ACHN (cell line): ENCODE data around the gene SUCO.
"Not testable (repeated sequence)": the region's sequence is repeated elsewhere in the genome, so short reads cannot be mapped to it uniquely, and the experiment has no call there.

ENCODE experiments used
- DNase-seq: peaks from one replicate; pipeline ENCODE4 v3.0.0-alpha.2; 2015
- in situ Hi-C: cut with HindIII; loops from 2 replicates; pipeline ENCODE4 v1.10.0; 2017; ENCODE audit warnings: low sequenced_read_pairs, low pct_ligation_motif_present, low pct_unique_long_range_greater_than_20kb

The SUCO gene, protein sequence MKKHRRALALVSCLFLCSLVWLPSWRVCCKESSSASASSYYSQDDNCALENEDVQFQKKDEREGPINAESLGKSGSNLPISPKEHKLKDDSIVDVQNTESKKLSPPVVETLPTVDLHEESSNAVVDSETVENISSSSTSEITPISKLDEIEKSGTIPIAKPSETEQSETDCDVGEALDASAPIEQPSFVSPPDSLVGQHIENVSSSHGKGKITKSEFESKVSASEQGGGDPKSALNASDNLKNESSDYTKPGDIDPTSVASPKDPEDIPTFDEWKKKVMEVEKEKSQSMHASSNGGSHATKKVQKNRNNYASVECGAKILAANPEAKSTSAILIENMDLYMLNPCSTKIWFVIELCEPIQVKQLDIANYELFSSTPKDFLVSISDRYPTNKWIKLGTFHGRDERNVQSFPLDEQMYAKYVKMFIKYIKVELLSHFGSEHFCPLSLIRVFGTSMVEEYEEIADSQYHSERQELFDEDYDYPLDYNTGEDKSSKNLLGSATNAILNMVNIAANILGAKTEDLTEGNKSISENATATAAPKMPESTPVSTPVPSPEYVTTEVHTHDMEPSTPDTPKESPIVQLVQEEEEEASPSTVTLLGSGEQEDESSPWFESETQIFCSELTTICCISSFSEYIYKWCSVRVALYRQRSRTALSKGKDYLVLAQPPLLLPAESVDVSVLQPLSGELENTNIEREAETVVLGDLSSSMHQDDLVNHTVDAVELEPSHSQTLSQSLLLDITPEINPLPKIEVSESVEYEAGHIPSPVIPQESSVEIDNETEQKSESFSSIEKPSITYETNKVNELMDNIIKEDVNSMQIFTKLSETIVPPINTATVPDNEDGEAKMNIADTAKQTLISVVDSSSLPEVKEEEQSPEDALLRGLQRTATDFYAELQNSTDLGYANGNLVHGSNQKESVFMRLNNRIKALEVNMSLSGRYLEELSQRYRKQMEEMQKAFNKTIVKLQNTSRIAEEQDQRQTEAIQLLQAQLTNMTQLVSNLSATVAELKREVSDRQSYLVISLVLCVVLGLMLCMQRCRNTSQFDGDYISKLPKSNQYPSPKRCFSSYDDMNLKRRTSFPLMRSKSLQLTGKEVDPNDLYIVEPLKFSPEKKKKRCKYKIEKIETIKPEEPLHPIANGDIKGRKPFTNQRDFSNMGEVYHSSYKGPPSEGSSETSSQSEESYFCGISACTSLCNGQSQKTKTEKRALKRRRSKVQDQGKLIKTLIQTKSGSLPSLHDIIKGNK (N-terminal part only)

DNA sequence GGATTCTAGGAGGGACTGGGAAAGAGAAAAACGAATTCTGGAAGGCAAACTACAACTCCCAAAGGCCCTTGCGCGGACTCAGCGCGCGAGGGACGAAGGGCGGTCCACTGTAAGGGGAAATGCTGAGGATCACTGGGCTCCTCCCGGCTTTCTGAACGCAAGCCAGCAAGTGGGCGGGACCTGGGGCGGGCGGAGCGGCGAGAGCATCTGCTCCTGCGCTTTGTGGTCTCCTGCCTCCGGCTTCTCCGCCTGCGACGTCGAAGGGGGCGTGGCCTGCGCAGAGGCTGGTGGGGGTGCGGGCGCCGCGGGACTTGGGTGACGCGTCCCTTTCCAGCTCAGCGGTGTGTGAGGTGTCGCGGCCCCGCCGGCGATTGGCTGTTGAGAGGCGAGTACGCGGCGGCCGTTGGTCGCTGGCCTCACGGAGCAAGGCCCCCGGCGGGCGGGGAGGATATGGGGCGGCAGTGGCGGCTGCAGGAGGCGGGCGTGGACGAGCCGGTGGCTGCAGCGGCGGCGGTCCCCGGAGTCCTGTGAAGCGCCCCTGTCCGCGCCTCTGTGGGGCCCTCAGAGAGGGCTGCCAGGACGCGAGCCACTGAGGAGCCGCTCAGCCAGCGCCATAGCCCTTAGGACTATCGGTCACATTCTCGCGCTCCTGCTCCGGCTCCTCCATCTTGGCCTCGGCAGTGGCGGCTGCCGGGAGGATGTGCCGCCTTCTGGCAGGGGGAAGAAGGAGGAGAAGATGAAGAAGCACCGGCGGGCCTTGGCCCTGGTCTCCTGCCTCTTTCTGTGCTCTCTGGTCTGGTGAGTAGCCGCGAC is at the start of gene SUCO:
SUCO (plus strand) TSS at position 451 of the 813 bp plus-strand sequence; CDS start at position 737, 286 bp downstream.
- in situ Hi-C loops = no loop called here
- DNase-seq = peak; percentile 99

- in situ Hi-C loops = no loop called here
- no peak for DNase-seq
Observed at GRCh38 chr1:172483448-172483847, 49.5 kb upstream of the SUCO start.

- DNase-seq = no peak
- in situ Hi-C loops = no loop called here
Observed at GRCh38 chr1:172484252-172484651, 48.7 kb upstream of the SUCO start.

- DNase-seq = no peak
- in situ Hi-C loops = no loop called here
Observed at GRCh38 chr1:172485626-172486025, 47.3 kb upstream of the SUCO start.

GRCh38 chr1:172486805-172487454 is 46.0 kb upstream of the SUCO start:
- in situ Hi-C loops = no loop called here

DNA sequence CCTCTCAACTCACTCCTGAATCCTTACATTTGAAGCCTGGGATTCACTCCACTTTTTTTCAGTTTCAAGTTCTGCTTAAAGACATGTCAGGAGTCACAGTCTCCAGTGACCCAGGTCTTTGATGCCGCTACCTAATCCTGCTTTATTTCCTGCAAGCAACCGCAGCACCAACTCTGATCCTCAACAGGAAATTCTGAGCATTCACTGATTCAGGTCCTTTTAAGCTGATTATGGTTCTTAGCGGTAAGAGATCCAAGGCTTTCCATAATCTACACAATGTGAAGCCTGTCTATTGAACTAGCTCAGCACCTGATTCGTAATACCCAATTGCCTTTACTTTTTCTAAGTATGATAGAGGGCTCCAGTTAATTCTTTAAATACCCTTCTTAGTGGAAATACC is 45.4 kb upstream of the SUCO start:
- in situ Hi-C loops = no loop called here

More at GRCh38 chr1:172486805-172487454, 46.0 kb upstream of the SUCO start:
- DNase-seq = no peak

DNA sequence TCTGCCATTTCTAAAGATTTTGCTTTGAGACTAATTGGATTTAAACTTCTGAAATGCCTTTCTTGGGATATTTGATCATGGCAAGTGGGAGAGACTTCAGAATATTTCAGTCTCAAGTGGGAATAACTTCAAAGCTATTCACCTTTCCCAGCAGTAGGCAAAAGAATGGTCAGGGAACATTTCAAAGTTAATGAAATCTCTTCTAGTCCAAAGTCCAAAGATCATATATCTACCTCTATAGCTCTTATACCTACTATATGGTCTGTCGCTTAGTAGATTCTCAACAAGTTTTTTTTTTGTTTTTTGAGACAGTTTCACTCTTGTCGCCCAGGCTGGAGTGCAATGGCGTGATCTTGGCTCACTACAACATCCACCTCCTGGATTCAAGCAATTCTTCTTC is 44.6 kb upstream of the SUCO start:
- in situ Hi-C loops = no loop called here

More for the DNA sequence above, 45.4 kb upstream of the SUCO start:
- DNase-seq = no peak

DNA sequence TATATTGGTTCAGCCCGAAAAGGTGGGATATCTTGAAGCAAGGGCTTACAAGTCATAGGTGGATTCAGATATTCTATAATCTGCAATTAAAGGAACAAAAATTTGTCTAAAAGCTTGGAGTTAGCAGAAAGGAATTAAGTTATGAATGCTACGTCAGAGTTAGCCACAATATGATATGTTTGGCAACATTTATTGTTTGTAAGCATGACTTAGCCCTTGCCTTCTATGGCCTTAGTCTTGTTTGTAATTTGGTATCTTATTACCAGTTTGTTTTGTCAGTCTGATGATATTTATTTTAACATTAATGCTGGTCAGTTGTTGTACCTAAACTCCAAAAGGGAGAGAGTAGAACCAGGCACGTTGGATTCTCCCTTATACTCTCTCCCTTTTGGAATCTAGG is 43.1 kb upstream of the SUCO start:
- DNase-seq = no peak
- in situ Hi-C loops = no loop called here

More for the DNA sequence above, 44.6 kb upstream of the SUCO start:
- no peak for DNase-seq

DNA sequence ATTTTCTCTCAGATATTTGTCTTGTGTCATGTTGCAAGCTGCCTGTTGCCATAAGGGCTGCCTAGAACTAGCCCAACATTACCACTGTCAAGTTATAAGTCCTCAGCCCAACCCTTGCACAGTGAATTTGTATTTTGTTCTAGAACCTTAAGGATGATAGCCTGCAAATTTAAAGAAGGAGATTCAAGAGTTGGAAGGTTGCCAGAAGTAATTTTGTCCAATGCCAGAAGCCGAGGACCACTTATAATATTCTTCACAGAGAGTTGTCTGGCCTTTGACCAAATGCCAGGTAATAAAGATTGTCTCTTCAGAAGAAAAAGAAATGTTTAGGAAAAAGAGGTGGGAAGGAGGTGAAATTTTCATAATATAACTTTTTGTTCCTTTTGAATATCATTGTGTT is 40.5 kb upstream of the SUCO start:
- in situ Hi-C loops = no loop called here
- DNase-seq = no peak

DNA sequence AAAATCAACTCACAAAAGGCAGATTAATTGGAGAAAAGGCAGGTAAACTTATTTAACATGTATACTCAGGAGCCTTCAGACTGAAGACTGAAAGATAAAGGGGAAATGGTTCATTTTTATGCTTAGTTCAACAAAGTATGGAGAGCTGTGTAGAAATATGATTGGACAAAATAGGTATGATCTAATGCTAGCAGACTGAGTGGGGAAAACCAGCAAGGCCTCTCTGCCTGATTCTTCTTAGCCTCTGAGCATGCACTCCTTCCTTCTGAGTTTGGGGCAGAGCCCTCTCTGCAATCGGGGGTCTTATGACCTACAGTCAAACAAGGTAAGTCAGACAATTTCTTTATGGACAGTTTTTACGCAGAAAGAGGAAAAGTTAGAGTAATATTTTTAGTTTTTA is 38.8 kb upstream of the SUCO start:
- in situ Hi-C loops = no loop called here
- DNase-seq = no peak

GRCh38 chr1:172496127-172496526 is 36.8 kb upstream of the SUCO start:
- DNase-seq, in situ Hi-C loops: not testable (repeated sequence)

DNA sequence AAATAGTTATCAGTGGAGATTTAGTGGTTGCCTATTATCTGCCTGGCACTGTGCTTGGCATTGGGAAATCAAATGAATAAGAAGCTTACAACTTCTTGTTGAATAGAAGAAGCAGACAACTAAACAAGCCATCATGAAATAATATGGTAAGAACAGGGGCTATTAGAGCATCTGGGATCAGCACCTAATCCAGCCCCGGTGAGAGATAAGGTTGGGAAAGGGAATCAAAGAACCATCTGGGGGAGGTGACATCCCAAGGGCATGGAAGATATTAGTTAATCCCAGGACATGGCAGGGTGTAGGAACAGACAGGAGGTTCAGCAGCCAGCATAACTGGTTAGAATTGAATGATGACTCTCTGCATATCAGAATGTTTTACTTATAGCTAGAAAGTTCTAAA is 36.3 kb upstream of the SUCO start:
- in situ Hi-C loops = no loop called here
- no peak for DNase-seq

GRCh38 chr1:172497230-172497629 is 35.7 kb upstream of the SUCO start:
- no peak for DNase-seq
- in situ Hi-C loops = no loop called here

- in situ Hi-C loops = no loop called here
- DNase-seq = no peak
Observed at GRCh38 chr1:172498857-172499256, 34.1 kb upstream of the SUCO start.

DNA sequence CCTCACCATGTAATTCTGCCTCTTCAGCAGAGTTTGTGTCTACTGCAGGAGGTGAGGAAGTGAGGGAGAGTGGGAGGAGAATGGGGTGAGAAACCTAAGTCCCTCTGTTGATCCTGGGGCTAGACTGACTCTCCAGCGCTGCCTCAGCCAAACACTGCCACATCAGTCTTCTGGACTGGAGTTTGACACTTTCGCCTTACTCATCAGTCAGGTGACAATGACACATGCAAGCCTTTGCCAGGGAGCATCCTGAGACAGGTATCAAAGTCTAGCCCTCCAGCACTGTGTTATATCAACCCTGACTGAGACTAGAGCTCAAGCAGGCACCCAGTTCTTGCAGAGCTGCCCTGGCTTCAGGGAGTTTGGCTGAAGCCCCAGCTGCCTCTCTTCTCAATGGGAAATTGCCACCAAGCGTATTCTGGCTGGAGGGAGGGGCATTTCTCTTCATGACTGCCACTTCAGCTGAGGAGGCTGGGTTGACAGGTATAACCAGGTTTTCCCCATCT is 33.3 kb upstream of the SUCO start:
- in situ Hi-C loops = no loop called here
- no peak for DNase-seq

DNA sequence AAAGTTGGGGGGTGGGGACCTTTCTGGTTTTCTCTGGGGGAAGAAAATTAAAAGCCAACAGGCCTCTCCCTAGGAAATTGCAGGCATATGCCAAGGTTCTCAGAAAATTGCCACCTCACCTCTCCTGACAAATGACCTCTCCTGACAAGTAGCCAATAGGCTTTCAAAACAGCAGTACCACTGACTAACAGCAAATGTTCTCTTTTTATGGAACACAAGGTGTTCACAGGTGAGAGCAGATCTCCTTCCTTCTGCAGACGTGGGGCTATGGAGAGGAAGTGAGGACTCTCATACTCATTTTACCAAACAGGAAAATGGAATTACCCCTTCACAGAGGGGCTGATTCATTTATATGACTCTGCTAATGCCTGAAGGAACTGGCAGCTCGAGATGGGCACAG is 32.7 kb upstream of the SUCO start:
- no peak for DNase-seq
- in situ Hi-C loops = no loop called here

DNA sequence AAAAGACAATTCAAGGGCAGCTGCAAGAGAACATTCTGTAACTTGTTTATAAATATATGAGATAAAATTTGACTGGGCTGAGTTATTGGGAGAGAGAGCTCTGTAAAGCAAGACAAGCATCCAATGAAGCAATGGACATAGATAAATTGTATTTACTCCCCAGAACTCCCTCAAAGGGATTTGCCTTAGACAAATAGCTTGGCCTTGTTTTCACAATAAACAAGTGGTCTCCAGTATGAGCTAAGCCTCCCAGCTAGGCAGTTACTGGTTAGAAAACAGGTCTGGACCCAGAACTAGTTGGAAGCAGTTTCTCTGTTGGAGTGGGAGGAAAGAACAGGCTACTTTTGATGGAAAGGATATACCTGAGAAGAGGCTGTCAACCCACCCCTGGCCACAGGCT is 25.2 kb upstream of the SUCO start:
- in situ Hi-C loops = no loop called here
- no peak for DNase-seq
